HepG2 (cell line): Measurements from ENCODE around the gene OR2V2. TPM values are rescaled to one million over a fixed set of nuclear protein-coding genes. Genes with fewer than 3 reads are reported as not detected.

ENCODE experiments used
- KAT2B ChIP-seq: fragments of 150-350 bp; IDR thresholded peaks from 2 replicates; pipeline ENCODE4 v1.6.1; 2014; ENCODE audit warnings: low read depth, low read length, borderline replicate concordance
- KDM6A ChIP-seq: IDR thresholded peaks from 2 replicates; pipeline ENCODE4 v1.6.1; 2016; ENCODE audit warnings: low read depth
- MAF1 ChIP-seq: sonication (generic); formaldehyde crosslinking; IDR thresholded peaks from 2 replicates; pipeline ENCODE4 v1.5.0; 2020; ENCODE audit warnings: missing genetic modification reagents, borderline replicate concordance
- MAX ChIP-seq: IDR thresholded peaks from 2 replicates; pipeline ENCODE4 v1.6.1; 2012; ENCODE audit warnings: inconsistent platforms
- RAD51 ChIP-seq: fragments of 450-650 bp; IDR thresholded peaks from 2 replicates; pipeline ENCODE4 v1.6.1; 2016; ENCODE audit warnings: borderline replicate concordance
- SOX5 ChIP-seq: IDR thresholded peaks from 2 replicates; pipeline ENCODE4 v1.6.1; 2016; ENCODE audit warnings: borderline replicate concordance
- SRY ChIP-seq: sonication (generic); formaldehyde crosslinking; IDR thresholded peaks from 2 replicates; pipeline ENCODE4 v1.8.0; 2022; ENCODE audit warnings: mild to moderate bottlenecking, missing genetic modification reagents
- TAF1 ChIP-seq: sonication (generic); formaldehyde crosslinking; IDR thresholded peaks from 2 replicates; pipeline ENCODE4 v1.4.0; 2020; ENCODE audit warnings: missing genetic modification reagents
- TARDBP ChIP-seq: sonication (generic); formaldehyde crosslinking; IDR thresholded peaks from 2 replicates; pipeline ENCODE4 v1.8.0; 2022; ENCODE audit warnings: mild to moderate bottlenecking, missing genetic modification reagents
- ZBTB46 ChIP-seq: sonication (generic); formaldehyde crosslinking; IDR thresholded peaks from 2 replicates; pipeline ENCODE4 v1.4.0; 2020; ENCODE audit warnings: mild to moderate bottlenecking, missing genetic modification reagents, borderline replicate concordance
- ZNF17 ChIP-seq: sonication (generic); formaldehyde crosslinking; IDR thresholded peaks from 2 replicates; pipeline ENCODE4 v1.5.0; 2020; ENCODE audit warnings: mild to moderate bottlenecking, missing genetic modification reagents
- ZNF432 ChIP-seq: sonication (generic); formaldehyde crosslinking; IDR thresholded peaks from 2 replicates; pipeline ENCODE4 v1.5.0; 2020; ENCODE audit warnings: missing genetic modification reagents, mild to moderate bottlenecking, borderline replicate concordance
- ZNF572 ChIP-seq: sonication (generic); formaldehyde crosslinking; IDR thresholded peaks from 2 replicates; pipeline ENCODE4 v1.5.1; 2020; ENCODE audit warnings: mild to moderate bottlenecking, missing genetic modification reagents
- ZNF580 ChIP-seq: IDR thresholded peaks from 2 replicates; pipeline ENCODE4 v1.6.1; 2016; ENCODE audit warnings: low read depth, borderline replicate concordance
- polyA plus RNA-seq, 8 experiments: library from polyadenylated mRNA; depleted of rRNA in 3 of 8; stranded (reverse) in 7 of 8; unstranded in 1 of 8; fragments of >200 nt; fragmentation: Illumina TruSeq in 4 of 8; extraction: Trizol in 4 of 8; gene quantifications; 2 replicates each; pipeline versions ENCODE4 v1.2.1 to v1.2.3, GENCODE V29; 2011 to 2016; ENCODE audit warnings: low read depth in 4 of 8, missing spikeins in 1 of 8, mixed read lengths in 1 of 8; ENCODE audit not compliant: insufficient read depth in 1 of 8
- total RNA-seq, 5 experiments: library from RNA; depleted of rRNA; stranded (reverse); fragments of >200 nt; fragmentation: Illumina TruSeq; extraction: Trizol; gene quantifications; 2 replicates each; pipeline ENCODE4 v1.2.3, GENCODE V29; 2016; ENCODE audit warnings: low read depth in 1 of 5
- TF ChIP-seq, protein P1 (sequence below): sonication (generic); formaldehyde crosslinking; IDR thresholded peaks from 2 replicates; pipeline ENCODE4 v1.4.0; 2020; ENCODE audit warnings: missing genetic modification reagents
- TF ChIP-seq, protein P2 (sequence below): sonication (generic); formaldehyde crosslinking; IDR thresholded peaks from 2 replicates; pipeline ENCODE4 v1.4.0; 2020; ENCODE audit warnings: mild to moderate bottlenecking, missing genetic modification reagents
- TF ChIP-seq, protein P3 (sequence below): sonication (generic); formaldehyde crosslinking; IDR thresholded peaks from 2 replicates; pipeline ENCODE4 v1.5.0; 2020; ENCODE audit warnings: mild to moderate bottlenecking, low read depth, missing genetic modification reagents, borderline replicate concordance

OR2V2 gene
- total and polyA plus RNA-seq, 2 of the 13 experiments (the other 11 are each of a cell fraction or from before 2014, with no cell fraction given) = not detected

GRCh38 chr5:181181650-181182565, 34.5 kb downstream of the OR2V2 start (continued):
- TF ChIP-seq, protein P1, sequence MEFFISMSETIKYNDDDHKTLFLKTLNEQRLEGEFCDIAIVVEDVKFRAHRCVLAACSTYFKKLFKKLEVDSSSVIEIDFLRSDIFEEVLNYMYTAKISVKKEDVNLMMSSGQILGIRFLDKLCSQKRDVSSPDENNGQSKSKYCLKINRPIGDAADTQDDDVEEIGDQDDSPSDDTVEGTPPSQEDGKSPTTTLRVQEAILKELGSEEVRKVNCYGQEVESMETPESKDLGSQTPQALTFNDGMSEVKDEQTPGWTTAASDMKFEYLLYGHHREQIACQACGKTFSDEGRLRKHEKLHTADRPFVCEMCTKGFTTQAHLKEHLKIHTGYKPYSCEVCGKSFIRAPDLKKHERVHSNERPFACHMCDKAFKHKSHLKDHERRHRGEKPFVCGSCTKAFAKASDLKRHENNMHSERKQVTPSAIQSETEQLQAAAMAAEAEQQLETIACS = no peak
- TF ChIP-seq TARDBP (CRISPR knock-in tag) = no peak
- TF ChIP-seq KDM6A (CRISPR knock-in tag) = no peak
- no peak for TF ChIP-seq ZNF432 (CRISPR knock-in tag)
- no peak for TF ChIP-seq SOX5 (CRISPR knock-in tag)
- TF ChIP-seq MAF1 = no peak
- TF ChIP-seq ZNF580 (CRISPR knock-in tag) = no peak
- TF ChIP-seq TAF1 (CRISPR knock-in tag) = no peak; the same call in 1 of the 2 replicates
- no peak for TF ChIP-seq ZBTB46 (CRISPR knock-in tag)
- TF ChIP-seq ZNF17 (CRISPR knock-in tag) = no peak
- TF ChIP-seq MAX = no peak
- TF ChIP-seq KAT2B = no peak
- TF ChIP-seq ZNF572 (CRISPR knock-in tag) = no peak
- TF ChIP-seq, protein P2, sequence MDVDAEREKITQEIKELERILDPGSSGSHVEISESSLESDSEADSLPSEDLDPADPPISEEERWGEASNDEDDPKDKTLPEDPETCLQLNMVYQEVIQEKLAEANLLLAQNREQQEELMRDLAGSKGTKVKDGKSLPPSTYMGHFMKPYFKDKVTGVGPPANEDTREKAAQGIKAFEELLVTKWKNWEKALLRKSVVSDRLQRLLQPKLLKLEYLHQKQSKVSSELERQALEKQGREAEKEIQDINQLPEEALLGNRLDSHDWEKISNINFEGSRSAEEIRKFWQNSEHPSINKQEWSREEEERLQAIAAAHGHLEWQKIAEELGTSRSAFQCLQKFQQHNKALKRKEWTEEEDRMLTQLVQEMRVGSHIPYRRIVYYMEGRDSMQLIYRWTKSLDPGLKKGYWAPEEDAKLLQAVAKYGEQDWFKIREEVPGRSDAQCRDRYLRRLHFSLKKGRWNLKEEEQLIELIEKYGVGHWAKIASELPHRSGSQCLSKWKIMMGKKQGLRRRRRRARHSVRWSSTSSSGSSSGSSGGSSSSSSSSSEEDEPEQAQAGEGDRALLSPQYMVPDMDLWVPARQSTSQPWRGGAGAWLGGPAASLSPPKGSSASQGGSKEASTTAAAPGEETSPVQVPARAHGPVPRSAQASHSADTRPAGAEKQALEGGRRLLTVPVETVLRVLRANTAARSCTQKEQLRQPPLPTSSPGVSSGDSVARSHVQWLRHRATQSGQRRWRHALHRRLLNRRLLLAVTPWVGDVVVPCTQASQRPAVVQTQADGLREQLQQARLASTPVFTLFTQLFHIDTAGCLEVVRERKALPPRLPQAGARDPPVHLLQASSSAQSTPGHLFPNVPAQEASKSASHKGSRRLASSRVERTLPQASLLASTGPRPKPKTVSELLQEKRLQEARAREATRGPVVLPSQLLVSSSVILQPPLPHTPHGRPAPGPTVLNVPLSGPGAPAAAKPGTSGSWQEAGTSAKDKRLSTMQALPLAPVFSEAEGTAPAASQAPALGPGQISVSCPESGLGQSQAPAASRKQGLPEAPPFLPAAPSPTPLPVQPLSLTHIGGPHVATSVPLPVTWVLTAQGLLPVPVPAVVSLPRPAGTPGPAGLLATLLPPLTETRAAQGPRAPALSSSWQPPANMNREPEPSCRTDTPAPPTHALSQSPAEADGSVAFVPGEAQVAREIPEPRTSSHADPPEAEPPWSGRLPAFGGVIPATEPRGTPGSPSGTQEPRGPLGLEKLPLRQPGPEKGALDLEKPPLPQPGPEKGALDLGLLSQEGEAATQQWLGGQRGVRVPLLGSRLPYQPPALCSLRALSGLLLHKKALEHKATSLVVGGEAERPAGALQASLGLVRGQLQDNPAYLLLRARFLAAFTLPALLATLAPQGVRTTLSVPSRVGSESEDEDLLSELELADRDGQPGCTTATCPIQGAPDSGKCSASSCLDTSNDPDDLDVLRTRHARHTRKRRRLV (CRISPR knock-in tag) = no peak
- no peak for TF ChIP-seq SRY (CRISPR knock-in tag)
- TF ChIP-seq, protein P3, sequence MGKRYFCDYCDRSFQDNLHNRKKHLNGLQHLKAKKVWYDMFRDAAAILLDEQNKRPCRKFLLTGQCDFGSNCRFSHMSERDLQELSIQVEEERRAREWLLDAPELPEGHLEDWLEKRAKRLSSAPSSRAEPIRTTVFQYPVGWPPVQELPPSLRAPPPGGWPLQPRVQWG = no peak
- TF ChIP-seq RAD51 = no peak
